ENCODE measurements around the gene KRT77.

The KRT77 gene

GRCh38 chr12:52651726-52652261 is 51.5 kb downstream of the KRT77 start, which contains the start of gene KRT2:
Gene KRT2 (minus strand): TSS chr12:52652211. CDS start chr12:52652142, 69 bp downstream.
- no peak for DNase-seq (ENCODE audit: low spot score)

GRCh38 chr12:52650520-52651081 is 52.7 kb downstream of the KRT77 start:
- no peak for DNase-seq (ENCODE audit: low spot score)

GRCh38 chr12:52649066-52649465 is 54.3 kb downstream of the KRT77 start:
- DNase-seq (ENCODE audit: low spot score) = no peak

- DNase-seq (ENCODE audit: low spot score) = no peak
Observed at GRCh38 chr12:52648012-52648550, 55.2 kb downstream of the KRT77 start.

- no peak for DNase-seq (ENCODE audit: low spot score)
Observed at GRCh38 chr12:52647601-52648000, 55.7 kb downstream of the KRT77 start.

GRCh38 chr12:52646613-52647012 is 56.7 kb downstream of the KRT77 start:
- DNase-seq (ENCODE audit: low spot score) = no peak

GRCh38 chr12:52645982-52646381 is 57.3 kb downstream of the KRT77 start:
- no peak for DNase-seq (ENCODE audit: low spot score)

GRCh38 chr12:52645120-52645761 is 58.1 kb downstream of the KRT77 start:
- DNase-seq (ENCODE audit: low spot score) = no peak

- DNase-seq (ENCODE audit: low spot score) = no peak
Observed at GRCh38 chr12:52644078-52644415, 59.3 kb downstream of the KRT77 start.

GRCh38 chr12:52643233-52644077 is 59.9 kb downstream of the KRT77 start:
- no peak for DNase-seq (ENCODE audit: low spot score)

- DNase-seq (ENCODE audit: low spot score) = no peak
Observed at GRCh38 chr12:52641468-52641867, 61.9 kb downstream of the KRT77 start.
